H1 (cell line): ENCODE results near the gene SCYL1. TPM values are rescaled to one million over a fixed set of nuclear protein-coding genes. Genes with fewer than 3 reads are reported as not detected.

Experiments
- CTCF ChIA-PET: fragments of 300-600 bp; sonication (Branson Sonifier 250); formaldehyde crosslinking; loops from one replicate; lab custom pipeline; 2021; ENCODE audit not compliant: partially characterized antibody; lab: Charles Lee
- POLR2A ChIA-PET: fragments of 300-600 bp; sonication (Branson Sonifier 250); formaldehyde crosslinking; loops from one replicate; lab custom pipeline; 2021; ENCODE audit warnings: inconsistent platforms; ENCODE audit not compliant: partially characterized antibody; lab: Charles Lee
- DNase-seq, 2 experiments: peaks; one replicate each; pipeline versions ENCODE4 v3.0.0 to v3.0.0-alpha.2; 2010 to 2022; ENCODE audit warnings: low spot score in 2 of 2, low read depth in 1 of 2, mixed read lengths in 1 of 2
- FAIRE-seq: peaks from 2 replicates; lab custom pipeline; 2011; peaks lifted over from hg19 to GRCh38; lab: Jason Lieb, UNC
- H2AFZ ChIP-seq: 2 replicates; pipeline ENCODE4 v1.8.1; 2012; ENCODE audit warnings: low read length, inconsistent platforms
- H2AK5ac ChIP-seq: 2 replicates; pipeline ENCODE4 v1.6.1; 2013; ENCODE audit warnings: low read depth, low read length
- H2BK120ac ChIP-seq: replicated peaks from 2 replicates; pipeline ENCODE3; 2013; ENCODE audit warnings: low read depth, low read length, inconsistent platforms
- H2BK12ac ChIP-seq: 2 replicates; pipeline ENCODE4 v1.6.1; 2013; ENCODE audit warnings: low read depth, low read length
- H2BK15ac ChIP-seq: 2 replicates; pipeline ENCODE4 v1.6.1; 2013; ENCODE audit warnings: low read length
- H2BK20ac ChIP-seq: 2 replicates; pipeline ENCODE4 v1.6.1; 2013; ENCODE audit warnings: low read length
- H2BK5ac ChIP-seq: 2 replicates; pipeline ENCODE4 v1.6.1; 2013; ENCODE audit warnings: low read depth, low read length
- H3K14ac ChIP-seq: 2 replicates; pipeline ENCODE4 v1.6.1; 2013; ENCODE audit warnings: inconsistent platforms; ENCODE audit not compliant: insufficient read length
- H3K18ac ChIP-seq: 2 replicates; pipeline ENCODE4 v1.6.1; 2013; ENCODE audit warnings: low read length; ENCODE audit errors: extremely low read depth
- H3K23ac ChIP-seq: 2 replicates; pipeline ENCODE4 v1.6.1; 2013; ENCODE audit warnings: inconsistent platforms; ENCODE audit not compliant: insufficient read length
- H3K23me2 ChIP-seq: 2 replicates; pipeline ENCODE4 v1.6.1; 2013; ENCODE audit warnings: low read depth, low read length
- H3K27ac ChIP-seq: 2 replicates; pipeline ENCODE4 v1.6.1; 2011; ENCODE audit warnings: low read depth, low read length, inconsistent platforms
- H3K27me3 ChIP-seq, 4 experiments: replicated peaks in 1 of 4; 1 replicate in 1 of 4; 2 replicates in 3 of 4; pipeline versions ENCODE4 v1.6.1 to v1.8.1; 2011 to 2013; ENCODE audit warnings: low read length in 3 of 4, mild to moderate bottlenecking in 3 of 4, inconsistent platforms in 2 of 4, mixed read lengths in 2 of 4, moderate library complexity in 1 of 4; ENCODE audit not compliant: control insufficient read depth in 3 of 4, insufficient read depth in 3 of 4; ENCODE audit errors: extremely low read depth in 1 of 4
- H3K36me3 ChIP-seq, 4 experiments: 2 replicates each; pipeline versions ENCODE4 v1.6.1 to v1.8.1; 2011 to 2013; ENCODE audit warnings: mild to moderate bottlenecking in 4 of 4, low read length in 3 of 4, moderate library complexity in 2 of 4, control low read depth in 1 of 4, inconsistent platforms in 1 of 4; ENCODE audit not compliant: insufficient read depth in 4 of 4, control insufficient read depth in 2 of 4
- H3K4ac ChIP-seq: replicated peaks from 2 replicates; pipeline ENCODE3; 2013; ENCODE audit warnings: low read length, low read depth, mixed read lengths, inconsistent platforms; ENCODE audit not compliant: insufficient read length
- H3K4me1 ChIP-seq, 4 experiments: replicated peaks in 1 of 4; 1 replicate in 1 of 4; 2 replicates in 3 of 4; pipeline versions ENCODE4 v1.6.1 to v1.8.1; 2011 to 2013; ENCODE audit warnings: low read length in 3 of 4, inconsistent platforms in 2 of 4, mixed read lengths in 1 of 4; ENCODE audit not compliant: insufficient read depth in 4 of 4, control insufficient read depth in 3 of 4
- H3K4me2 ChIP-seq, 2 experiments: 2 replicates each; pipeline versions ENCODE4 v1.6.1 to v1.8.1; 2011 to 2013; ENCODE audit warnings: low read depth in 2 of 2, low read length in 2 of 2, control low read depth in 1 of 2, inconsistent platforms in 1 of 2, mild to moderate bottlenecking in 1 of 2; ENCODE audit not compliant: insufficient read depth in 1 of 2
- H3K4me3 ChIP-seq, 4 experiments: fragments of 200-600, 300-600 bp in 1 of 4; sonication (generic), shearing (Covaris generic), sonication (Bioruptor Twin) in 1 of 4; 2 replicates each; pipeline versions ENCODE4 v1.5.1 to v1.8.1; 2011 to 2016; ENCODE audit warnings: low read length in 4 of 4, low read depth in 3 of 4, control low read depth in 2 of 4, inconsistent platforms in 2 of 4, mild to moderate bottlenecking in 2 of 4, mixed read lengths in 1 of 4, moderate library complexity in 1 of 4; ENCODE audit not compliant: insufficient read depth in 2 of 4; ENCODE audit errors: extremely low read depth in 1 of 4
- H3K56ac ChIP-seq: replicated peaks from 2 replicates; pipeline ENCODE3; 2013; ENCODE audit warnings: low read depth, mild to moderate bottlenecking, mixed read lengths, low read length, inconsistent platforms; ENCODE audit not compliant: insufficient read length
- H3K79me1 ChIP-seq: 2 replicates; pipeline ENCODE4 v1.6.1; 2013; ENCODE audit warnings: low read depth, low read length, control low read depth
- H3K79me2 ChIP-seq, 2 experiments: 2 replicates each; pipeline versions ENCODE4 v1.6.1 to v1.8.1; 2012 to 2013; ENCODE audit warnings: low read length in 2 of 2, mild to moderate bottlenecking in 2 of 2, inconsistent platforms in 1 of 2; ENCODE audit not compliant: insufficient read depth in 2 of 2, control insufficient read depth in 1 of 2
- H3K9ac ChIP-seq, 4 experiments: replicated peaks in 1 of 4; 1 replicate in 1 of 4; 2 replicates in 3 of 4; pipeline versions ENCODE4 v1.6.1 to v1.8.1; 2011 to 2013; ENCODE audit warnings: low read depth in 3 of 4, low read length in 3 of 4, control low read depth in 2 of 4, mild to moderate bottlenecking in 2 of 4, moderate library complexity in 2 of 4, inconsistent platforms in 1 of 4; ENCODE audit errors: extremely low read depth in 1 of 4
- H3K9me3 ChIP-seq, 2 experiments: 2 replicates each; pipeline versions ENCODE4 v1.6.1 to v1.8.1; 2012 to 2013; ENCODE audit warnings: mild to moderate bottlenecking in 2 of 2, moderate library complexity in 2 of 2, control low read depth in 1 of 2, inconsistent platforms in 1 of 2, low read depth in 1 of 2, low read length in 1 of 2, mixed read lengths in 1 of 2; ENCODE audit not compliant: insufficient read depth in 2 of 2
- H4K20me1 ChIP-seq, 2 experiments: replicated peaks in 1 of 2; 2 replicates each; pipeline versions ENCODE3 to v1.8.1; 2011 to 2013; ENCODE audit warnings: inconsistent platforms in 2 of 2, low read length in 2 of 2, mild to moderate bottlenecking in 1 of 2; ENCODE audit not compliant: insufficient read depth in 2 of 2, control insufficient read depth in 1 of 2
- H4K5ac ChIP-seq: 2 replicates; pipeline ENCODE4 v1.6.1; 2013; ENCODE audit warnings: low read length, low read depth, mixed read lengths, inconsistent platforms; ENCODE audit not compliant: insufficient read length
- H4K8ac ChIP-seq: 2 replicates; pipeline ENCODE4 v1.8.0; 2013; ENCODE audit warnings: mild to moderate bottlenecking, moderate library complexity, low read length, inconsistent platforms; ENCODE audit not compliant: insufficient read depth; ENCODE audit errors: extremely low read depth
- H4K91ac ChIP-seq: replicated peaks from 2 replicates; pipeline ENCODE3; 2013; ENCODE audit warnings: low read length, mixed read lengths, inconsistent platforms; ENCODE audit not compliant: insufficient read length
- ATF3 ChIP-seq: IDR thresholded peaks from 2 replicates; pipeline ENCODE4 v1.6.1; 2011; ENCODE audit warnings: low read depth, mild to moderate bottlenecking, low read length; ENCODE audit not compliant: insufficient read depth
- CHD2 ChIP-seq: IDR thresholded peaks from 2 replicates; pipeline ENCODE4 v1.6.1; 2012; ENCODE audit warnings: low read length, improper control_type of control experiment
- CTBP2 ChIP-seq: IDR thresholded peaks from 2 replicates; pipeline ENCODE4 v1.7.0; 2011; ENCODE audit warnings: borderline replicate concordance, mild to moderate bottlenecking, moderate library complexity, mixed read lengths, low read length; ENCODE audit not compliant: insufficient read depth, insufficient read length
- JUND ChIP-seq: IDR thresholded peaks from 2 replicates; pipeline ENCODE4 v1.6.1; 2011; ENCODE audit warnings: mild to moderate bottlenecking, improper control_type of control experiment, low read length
- NANOG ChIP-seq: IDR thresholded peaks from 2 replicates; pipeline ENCODE4 v1.6.1; 2011; ENCODE audit warnings: low read length, low read depth, mild to moderate bottlenecking, inconsistent platforms; ENCODE audit not compliant: insufficient read depth, poor library complexity, severe bottlenecking
- WGBS, 2 experiments: shearing (Covaris generic) in 1 of 2; methylation state at CpG; one replicate each; pipeline versions ENCODE4 v1.1.6 to v1.1.7; 2013 to 2015; ENCODE audit warnings: low lambda C conversion rate in 2 of 2, mixed read lengths in 2 of 2, inconsistent platforms in 1 of 2, low coverage in 1 of 2, missing lambda C conversion rate in 1 of 2; ENCODE audit not compliant: insufficient replicate concordance in 2 of 2, insufficient coverage in 1 of 2, insufficient read length in 1 of 2; ENCODE audit errors: extremely low coverage in 1 of 2, missing lambda C conversion rate in 1 of 2; 5-methylcytosine and 5-hydroxymethylcytosine counted together
- polyA plus RNA-seq, 7 experiments: library from polyadenylated mRNA; depleted of rRNA in 3 of 7; stranded (reverse) in 5 of 7; unstranded in 2 of 7; fragments of >200 nt in 5 of 7; fragments of 200-250 nt in 2 of 7; gene quantifications; 1 replicate in 5 of 7; 2 replicates in 1 of 7; 4 replicates in 1 of 7; pipeline versions ENCODE4 v1.2.1 to v1.2.3, GENCODE V29; 2011 to 2013; ENCODE audit warnings: missing spikeins in 2 of 7, mixed read lengths in 2 of 7
- total RNA-seq: library from RNA; stranded (reverse); fragmentation: NEBNext Ultra II Directional; extraction: Animal tissue kit (Norgen Biotek cat#: 25700); gene quantifications from 2 replicates; pipeline ENCODE4 v1.2.1, GENCODE V29; 2021

SCYL1 gene
- total and polyA plus RNA-seq, 2 of the 8 experiments (the other 6 are each of a cell fraction or from before 2014, with no cell fraction given): 59.8 to 77.7 TPM

GRCh38 chr11:65578667-65579066 lies 53.8 kb downstream of the SCYL1 start:
- Histone ChIP-seq H4K5ac (no peak overlapping the region), H2AFZ (no peak overlapping the region), H2BK12ac (peak overlapping the region; percentile 68; the same call in 1 of the 2 replicates), H3K56ac (no peak overlapping the region), H3K9ac (no peak overlapping the region), H4K20me1 (peaks cover 2 to 7% of the 10 kb centered on the region in 2 experiments), H2BK20ac (no peak overlapping the region), H4K91ac (no peak overlapping the region), H3K36me3 (no peaks in the 10 kb centered on the region), H3K23ac (no peak overlapping the region), H2AK5ac (peak overlapping the region; percentile 53; the same call in 1 of the 2 replicates), H3K4ac (no peak overlapping the region), H3K9me3 (no peaks in the 10 kb centered on the region), H2BK15ac (no peak overlapping the region), H3K27ac (no peak overlapping the region), H2BK5ac (no peak overlapping the region), H4K8ac (no peak overlapping the region), H2BK120ac (no peak overlapping the region), H3K14ac (no peak overlapping the region), H3K18ac (no peak overlapping the region), H3K79me1 (no peaks in the 10 kb centered on the region), H3K4me2 (no peak overlapping the region), H3K27me3 (peaks cover 10 to 53% (median 37%) of the 10 kb centered on the region in 4 experiments), H3K79me2 (no peaks in the 10 kb centered on the region), H3K4me3 (no peak overlapping the region), H3K4me1 (peaks cover 8 to 16% (median 10%) of the 10 kb centered on the region in 4 experiments; a peak in 6 of 7 replicates), H3K23me2 (peaks cover 8% of the 10 kb centered on the region; the same call in 1 of the 2 replicates)
- DNase-seq (no peak), FAIRE-seq (no peak)
- CTCF ChIA-PET: interaction anchor here (0.6 to 7.2 kb wide), 5 partner anchors 11 to 466 kb away, joined by 3 to 97 read pairs (median 5); no protein-coding TSS in a partner anchor
- TF ChIP-seq CTBP2: no peak
- TF ChIP-seq ATF3: no peak
- TF ChIP-seq CHD2: no peak
- no peak for TF ChIP-seq NANOG
- no peak for TF ChIP-seq JUND
- POLR2A ChIA-PET: interaction anchor here (0.7 kb wide), 1 partner anchor 38 kb away, joined by 3 read pairs; no protein-coding TSS in a partner anchor
- WGBS, 2 experiments: 87% methylated on average over 3 of the region's 3 CpGs; no CpG with 5 or more reads in 1 of the 2 experiments
